Measurements from ENCODE around the gene HSD11B2.

- TF ChIP-seq CTCF (IDR thresholded peaks at IDR 0.05; ENCODE audit: borderline replicate concordance, extremely low read depth, low read length, poor library complexity, severe bottlenecking) = no peak
- no peak for TF ChIP-seq EZH2 (IDR thresholded peaks at IDR 0.05; ENCODE audit: borderline replicate concordance, low read depth, low read length, severe bottlenecking)
Measured at GRCh38 chr16:67449739-67450138, 18.8 kb downstream of the HSD11B2 start.

Measured in DND-41 (cell line).